Neural cell (in vitro differentiated cells): ENCODE measurements around the gene CMBL.

Experiments
- EP300 ChIP-seq: fragments of 450-650 bp; conservative IDR thresholded peaks from 2 replicates; pipeline ENCODE4 v1.6.1; 2014; ENCODE audit warnings: antibody characterized with exemption, mild to moderate bottlenecking, moderate library complexity; ENCODE audit not compliant: poor library complexity, severe bottlenecking
- EZH2 ChIP-seq: fragments of 200-600, 300-800 bp; shearing (Covaris generic), sonication (generic); IDR thresholded peaks from 2 replicates; pipeline ENCODE4 v1.6.1; 2014; ENCODE audit warnings: antibody characterized with exemption, low read length, borderline replicate concordance, mild to moderate bottlenecking; ENCODE audit not compliant: insufficient read depth, poor library complexity, severe bottlenecking
- MXI1 ChIP-seq: fragments of 450-650 bp; conservative IDR thresholded peaks from 2 replicates; pipeline ENCODE4 v1.6.1; 2014; ENCODE audit warnings: antibody characterized with exemption, mild to moderate bottlenecking; ENCODE audit not compliant: poor library complexity, severe bottlenecking
- POLR2AphosphoS5 ChIP-seq: IDR thresholded peaks from 2 replicates; pipeline ENCODE4 v1.6.1; 2012
- RAD21 ChIP-seq: fragments of 450-650 bp; conservative IDR thresholded peaks from 2 replicates; pipeline ENCODE4 v1.6.1; 2014; ENCODE audit warnings: antibody characterized with exemption, mild to moderate bottlenecking, moderate library complexity
- TF ChIP-seq, protein P1 (sequence below): fragments of 450-650 bp; IDR thresholded peaks from 2 replicates; pipeline ENCODE4 v1.5.1; 2014; ENCODE audit warnings: antibody characterized with exemption, mild to moderate bottlenecking, moderate library complexity; ENCODE audit not compliant: poor library complexity, severe bottlenecking
- TF ChIP-seq, protein P2 (sequence below): IDR thresholded peaks from 2 replicates; pipeline ENCODE4 v1.6.1; 2012; ENCODE audit warnings: borderline replicate concordance

DNA sequence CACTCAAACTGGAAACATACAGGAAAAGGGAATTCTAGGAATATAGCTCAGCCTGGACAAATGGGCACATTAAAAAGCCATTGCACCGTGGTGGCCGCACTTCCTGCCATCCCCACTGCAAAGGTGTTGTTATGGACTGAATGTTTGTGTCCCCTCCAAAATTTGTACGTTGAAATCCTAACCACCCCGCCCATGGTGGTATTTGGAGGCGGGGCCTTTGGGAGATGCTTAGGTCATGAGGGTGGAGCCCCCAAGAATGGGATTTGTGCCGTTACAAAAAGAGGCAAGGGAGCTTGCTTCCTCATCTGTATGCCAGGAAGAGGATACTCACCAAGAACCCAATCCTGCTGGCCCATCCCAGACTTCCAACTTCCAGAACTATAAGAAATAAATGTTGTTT, 1.1 kb upstream of the CMBL start:
- no peak for TF ChIP-seq RAD21
- TF ChIP-seq, protein P1, sequence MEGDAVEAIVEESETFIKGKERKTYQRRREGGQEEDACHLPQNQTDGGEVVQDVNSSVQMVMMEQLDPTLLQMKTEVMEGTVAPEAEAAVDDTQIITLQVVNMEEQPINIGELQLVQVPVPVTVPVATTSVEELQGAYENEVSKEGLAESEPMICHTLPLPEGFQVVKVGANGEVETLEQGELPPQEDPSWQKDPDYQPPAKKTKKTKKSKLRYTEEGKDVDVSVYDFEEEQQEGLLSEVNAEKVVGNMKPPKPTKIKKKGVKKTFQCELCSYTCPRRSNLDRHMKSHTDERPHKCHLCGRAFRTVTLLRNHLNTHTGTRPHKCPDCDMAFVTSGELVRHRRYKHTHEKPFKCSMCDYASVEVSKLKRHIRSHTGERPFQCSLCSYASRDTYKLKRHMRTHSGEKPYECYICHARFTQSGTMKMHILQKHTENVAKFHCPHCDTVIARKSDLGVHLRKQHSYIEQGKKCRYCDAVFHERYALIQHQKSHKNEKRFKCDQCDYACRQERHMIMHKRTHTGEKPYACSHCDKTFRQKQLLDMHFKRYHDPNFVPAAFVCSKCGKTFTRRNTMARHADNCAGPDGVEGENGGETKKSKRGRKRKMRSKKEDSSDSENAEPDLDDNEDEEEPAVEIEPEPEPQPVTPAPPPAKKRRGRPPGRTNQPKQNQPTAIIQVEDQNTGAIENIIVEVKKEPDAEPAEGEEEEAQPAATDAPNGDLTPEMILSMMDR: no peak
- no peak for TF ChIP-seq POLR2AphosphoS5
- no peak for TF ChIP-seq MXI1
- no peak for TF ChIP-seq EZH2
- no peak for TF ChIP-seq EP300
- TF ChIP-seq, protein P2, sequence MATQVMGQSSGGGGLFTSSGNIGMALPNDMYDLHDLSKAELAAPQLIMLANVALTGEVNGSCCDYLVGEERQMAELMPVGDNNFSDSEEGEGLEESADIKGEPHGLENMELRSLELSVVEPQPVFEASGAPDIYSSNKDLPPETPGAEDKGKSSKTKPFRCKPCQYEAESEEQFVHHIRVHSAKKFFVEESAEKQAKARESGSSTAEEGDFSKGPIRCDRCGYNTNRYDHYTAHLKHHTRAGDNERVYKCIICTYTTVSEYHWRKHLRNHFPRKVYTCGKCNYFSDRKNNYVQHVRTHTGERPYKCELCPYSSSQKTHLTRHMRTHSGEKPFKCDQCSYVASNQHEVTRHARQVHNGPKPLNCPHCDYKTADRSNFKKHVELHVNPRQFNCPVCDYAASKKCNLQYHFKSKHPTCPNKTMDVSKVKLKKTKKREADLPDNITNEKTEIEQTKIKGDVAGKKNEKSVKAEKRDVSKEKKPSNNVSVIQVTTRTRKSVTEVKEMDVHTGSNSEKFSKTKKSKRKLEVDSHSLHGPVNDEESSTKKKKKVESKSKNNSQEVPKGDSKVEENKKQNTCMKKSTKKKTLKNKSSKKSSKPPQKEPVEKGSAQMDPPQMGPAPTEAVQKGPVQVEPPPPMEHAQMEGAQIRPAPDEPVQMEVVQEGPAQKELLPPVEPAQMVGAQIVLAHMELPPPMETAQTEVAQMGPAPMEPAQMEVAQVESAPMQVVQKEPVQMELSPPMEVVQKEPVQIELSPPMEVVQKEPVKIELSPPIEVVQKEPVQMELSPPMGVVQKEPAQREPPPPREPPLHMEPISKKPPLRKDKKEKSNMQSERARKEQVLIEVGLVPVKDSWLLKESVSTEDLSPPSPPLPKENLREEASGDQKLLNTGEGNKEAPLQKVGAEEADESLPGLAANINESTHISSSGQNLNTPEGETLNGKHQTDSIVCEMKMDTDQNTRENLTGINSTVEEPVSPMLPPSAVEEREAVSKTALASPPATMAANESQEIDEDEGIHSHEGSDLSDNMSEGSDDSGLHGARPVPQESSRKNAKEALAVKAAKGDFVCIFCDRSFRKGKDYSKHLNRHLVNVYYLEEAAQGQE: no peak
